HG03025 (cell line): ENCODE data around the gene C19orf33.
"Not testable (repeated sequence)": the region's sequence is repeated elsewhere in the genome, so short reads cannot be mapped to it uniquely, and the experiment has no call there.

Experiments
- ATAC-seq: cut with Tn5 transposase; IDR thresholded peaks from one replicate; pipeline ENCODE4 v1.9.1; 2021; ENCODE audit warnings: mild to moderate bottlenecking, moderate library complexity; ENCODE audit not compliant: unreplicated experiment, low FRiP score

The C19orf33 gene

DNA sequence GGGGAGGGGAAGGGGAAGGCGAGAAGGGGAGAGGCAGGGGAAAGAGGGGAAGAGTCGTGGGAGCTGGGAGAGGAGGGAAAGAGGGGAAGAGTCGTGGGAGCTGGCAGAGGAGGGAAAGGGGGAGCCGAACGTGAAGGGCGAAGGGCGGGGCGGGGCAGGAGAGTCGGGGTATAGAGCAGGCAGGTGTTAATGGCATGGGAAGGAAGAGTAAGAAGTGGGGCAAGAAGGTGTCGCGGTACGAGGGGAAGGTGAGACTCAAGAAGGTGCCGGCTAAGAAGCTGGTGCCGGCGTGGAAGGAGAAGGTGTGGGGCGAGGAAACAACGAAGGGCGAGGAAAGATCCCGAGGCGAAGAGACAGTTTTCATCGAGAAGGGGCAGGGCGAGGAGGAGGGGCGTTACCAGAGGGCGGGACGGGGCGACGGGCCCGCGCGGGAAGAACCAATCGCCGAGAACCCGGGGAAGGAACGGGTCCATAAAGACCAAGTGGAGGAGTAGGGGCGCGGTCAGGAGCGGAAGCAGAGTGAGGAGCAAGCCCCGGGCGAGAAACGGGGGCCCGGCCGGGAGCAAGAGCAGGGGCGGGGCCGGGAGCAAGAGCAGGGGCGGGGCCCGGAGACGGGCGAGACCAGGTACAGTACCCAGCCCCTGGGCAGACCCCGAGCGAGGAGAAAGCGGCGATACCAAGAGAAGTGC lies 32.0 kb downstream of the C19orf33 start:
- ATAC-seq, result peak; percentile 71

DNA sequence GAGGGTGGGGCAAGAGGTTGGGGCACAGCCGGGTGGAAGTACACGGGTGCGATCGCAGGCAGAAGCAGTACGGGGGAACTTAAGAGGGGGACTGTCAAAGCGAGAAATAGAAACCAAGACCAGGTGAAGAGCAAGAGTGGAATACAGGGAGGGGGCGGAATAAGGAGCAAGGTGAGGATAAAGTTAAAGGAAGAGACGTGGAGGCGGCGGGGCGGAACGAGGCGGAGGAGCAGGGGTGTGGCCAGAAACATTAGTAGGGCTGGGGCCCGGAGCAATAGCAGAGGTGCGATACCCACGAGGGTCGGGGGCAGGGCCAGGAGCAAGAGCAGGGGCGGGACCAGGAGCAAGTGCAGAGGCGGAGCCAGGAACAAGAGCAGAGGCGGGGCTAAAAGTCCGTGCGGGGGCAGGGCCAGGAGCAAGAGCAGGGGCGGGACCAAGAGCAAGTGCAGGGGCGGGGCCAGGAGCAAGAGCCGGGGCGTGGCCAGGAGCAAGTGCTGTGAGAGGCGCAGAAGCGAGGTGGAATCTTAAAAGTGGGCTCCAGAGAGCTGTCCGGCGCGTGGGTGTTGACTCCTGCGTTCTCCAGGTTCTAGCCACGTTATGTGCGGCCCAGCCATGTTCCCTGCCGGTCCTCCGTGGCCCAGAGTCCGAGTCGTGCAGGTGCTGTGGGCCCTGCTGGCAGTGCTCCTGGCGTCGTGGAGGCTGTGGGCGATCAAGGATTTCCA lies 32.7 kb downstream of the C19orf33 start:
- ATAC-seq, result peak; percentile 45

DNA sequence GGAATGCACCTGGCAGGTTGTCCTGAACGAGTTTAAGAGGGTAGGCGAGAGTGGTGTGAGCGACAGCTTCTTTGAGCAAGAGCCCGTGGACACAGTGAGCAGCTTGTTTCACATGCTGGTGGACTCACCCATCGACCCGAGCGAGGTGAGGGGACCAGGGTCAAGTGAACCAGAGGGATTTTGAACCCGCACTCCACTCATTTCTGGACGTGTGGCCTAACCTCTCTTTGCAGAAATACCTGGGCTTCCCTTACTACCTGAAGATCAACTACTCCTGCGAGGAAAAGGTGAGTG lies 33.3 kb downstream of the C19orf33 start:
- no peak for ATAC-seq

DNA sequence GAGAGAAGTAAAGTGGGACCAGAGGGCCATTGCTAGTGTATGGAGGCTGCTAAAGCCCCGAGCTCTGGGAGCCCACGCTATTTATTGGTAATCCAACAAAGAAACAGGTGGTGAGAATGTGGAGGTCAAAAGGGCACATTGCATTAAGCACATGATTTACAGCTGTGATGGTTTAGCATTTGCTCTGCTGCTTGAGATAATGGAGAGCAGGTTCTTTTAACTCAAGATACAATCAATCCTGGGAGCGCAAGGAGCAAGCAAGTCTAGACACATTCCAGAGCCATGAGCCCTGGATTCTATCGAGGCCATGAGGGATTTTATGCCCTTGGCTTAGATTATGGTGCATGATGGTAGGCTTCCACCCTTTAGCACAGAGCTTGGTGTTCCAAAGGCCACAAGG lies 35.0 kb downstream of the C19orf33 start:
- ATAC-seq, result not testable (repeated sequence)

DNA sequence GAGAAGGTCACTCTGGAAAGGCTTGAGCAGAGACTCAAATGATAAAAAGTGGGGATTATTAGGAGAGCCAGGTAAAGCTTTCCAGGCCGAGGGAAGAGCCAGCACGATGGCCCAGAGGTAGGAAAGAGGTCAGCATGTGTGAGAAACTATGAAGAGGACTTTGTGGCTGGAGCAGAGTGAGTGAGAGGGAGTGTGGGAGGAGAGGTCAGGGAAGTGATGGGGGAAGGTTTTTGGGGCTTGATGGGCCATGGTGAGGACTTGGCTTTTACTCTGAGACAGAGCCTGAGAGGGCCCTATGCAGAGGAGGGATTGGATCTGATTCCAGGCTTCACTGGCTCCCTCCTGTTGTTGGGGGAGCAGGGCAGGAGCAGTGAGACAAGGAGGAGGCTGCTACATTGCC lies 36.9 kb downstream of the C19orf33 start:
- ATAC-seq, result no peak

DNA sequence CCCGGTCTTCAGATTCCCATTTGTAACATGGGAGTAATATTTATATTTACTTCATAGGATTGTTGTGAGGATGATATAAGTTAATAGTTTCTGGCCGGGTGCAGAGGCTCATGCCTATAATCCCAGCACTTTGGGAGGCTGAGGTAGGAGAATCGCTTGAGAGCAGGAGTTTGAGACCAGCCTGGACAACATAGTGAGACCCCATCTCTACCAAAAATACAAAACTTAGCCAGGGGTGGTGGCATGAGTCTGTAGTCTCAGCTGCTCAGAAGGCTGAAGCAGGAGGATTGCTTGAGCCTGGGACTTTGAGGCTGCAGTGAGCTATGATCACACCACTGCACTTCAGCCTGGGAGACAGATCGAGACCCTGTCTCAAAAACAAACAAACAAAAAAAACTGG lies 42.8 kb downstream of the C19orf33 start:
- ATAC-seq, result no peak

DNA sequence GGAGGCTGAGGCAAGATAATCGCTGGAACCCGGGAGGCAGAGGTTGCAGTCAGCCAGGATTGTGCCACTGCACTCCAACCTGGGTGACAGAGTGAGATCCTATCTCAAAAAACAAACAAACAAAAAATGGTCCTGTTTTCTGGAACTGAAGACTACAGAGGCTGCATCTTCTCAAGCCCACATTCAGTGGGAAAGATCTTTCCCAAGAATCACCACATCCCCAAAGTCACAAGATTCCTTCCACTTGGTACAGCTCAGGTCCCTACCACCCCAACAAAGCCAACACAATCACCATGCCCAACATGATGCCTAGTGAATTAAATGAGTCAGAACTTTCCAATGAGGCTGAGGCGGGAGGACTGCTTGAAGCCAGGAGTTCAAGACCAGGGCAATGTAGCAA lies 46.8 kb downstream of the C19orf33 start:
- no peak for ATAC-seq

DNA sequence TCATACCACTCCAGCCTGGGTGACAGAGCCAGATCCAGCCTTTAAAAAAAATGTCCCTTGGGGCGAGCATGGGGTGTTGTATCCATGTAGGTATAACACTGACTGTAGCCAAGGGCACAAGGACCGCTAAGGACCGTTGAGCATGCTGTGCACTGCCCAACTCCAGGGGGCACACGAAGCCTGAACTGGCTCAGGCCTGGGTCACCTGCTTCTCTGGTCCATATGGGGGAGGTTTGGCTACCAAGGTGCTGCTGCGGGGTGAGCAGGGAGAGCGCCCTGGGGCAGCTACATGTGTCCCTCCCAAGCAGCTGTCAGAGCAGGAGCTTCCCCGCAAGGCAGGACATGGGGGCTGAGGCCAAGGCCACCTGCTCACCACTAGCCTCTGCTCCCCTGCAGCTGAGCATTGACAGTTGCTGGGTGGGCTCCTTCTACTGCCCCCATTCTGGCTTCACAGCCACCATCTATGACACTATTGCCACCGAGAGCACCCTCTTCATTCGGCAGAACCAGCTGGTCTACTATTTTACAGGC lies 47.9 kb downstream of the C19orf33 start:
- ATAC-seq, result no peak

DNA sequence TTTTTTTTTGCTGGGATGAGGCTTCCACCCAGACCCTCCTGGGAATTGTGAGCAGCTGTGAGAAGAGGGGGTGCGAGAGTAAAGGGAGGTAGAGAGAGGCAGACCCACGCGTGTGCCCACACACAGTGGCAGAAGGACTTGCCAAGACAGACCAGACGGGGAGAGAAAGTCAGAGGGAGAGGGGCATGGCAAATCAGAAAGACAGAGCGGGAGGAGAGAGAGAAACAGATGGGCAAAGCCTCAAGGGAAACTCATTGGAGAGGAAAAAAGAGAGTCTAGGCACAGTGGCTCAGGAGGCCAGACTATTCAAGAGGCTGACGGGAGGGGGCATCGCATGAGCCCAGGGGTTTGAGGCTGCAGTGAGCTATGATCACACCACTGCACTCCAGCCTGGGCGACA lies 48.6 kb downstream of the C19orf33 start:
- no peak for ATAC-seq
